Mucosa of descending colon (tissue), 3 donors: ENCODE measurements around the gene GMPR2. TPM values are rescaled to one million over a fixed set of nuclear protein-coding genes. Genes with fewer than 3 reads are reported as not detected.

ENCODE experiments used
- ATAC-seq: fragments of 200-7000 bp; cut with Tn5 transposase; one replicate; pipeline ENCODE4 v1.9.1; 2020; ENCODE audit warnings: mild to moderate bottlenecking, moderate library complexity
- DNase-seq, 3 donors: peaks; one replicate each; pipeline ENCODE4 v3.0.0-alpha.2; 2020
- H3K36me3 ChIP-seq: fragments of 200-600 bp; one replicate; pipeline ENCODE4 v1.8.0; 2021; ENCODE audit warnings: low read depth, mild to moderate bottlenecking
- H3K4me1 ChIP-seq: fragments of 200-600 bp; one replicate; pipeline ENCODE4 v1.8.0; 2021; ENCODE audit warnings: low read depth, mild to moderate bottlenecking
- H3K4me3 ChIP-seq: fragments of 200-600 bp; one replicate; pipeline ENCODE4 v1.8.0; 2021; ENCODE audit warnings: mild to moderate bottlenecking
- H3K9me3 ChIP-seq: fragments of 200-600 bp; one replicate; pipeline ENCODE4 v1.8.0; 2021; ENCODE audit warnings: mild to moderate bottlenecking
- intact Hi-C, 2 donors: fragments of 100-400 bp; cut with DNase I in 1 of 2; cut with micrococcal nuclease in 1 of 2; formaldehyde crosslinking; loops; one replicate each; pipeline versions ENCODE4 v1.11.0 to v1.11.1; 2022; cut with DNase I, micrococcal nuclease
- total RNA-seq, 3 donors: library from RNA; stranded (reverse); fragmentation: NEBNext Ultra II Directional in 2 of 3; extraction: Animal tissue kit (Norgen Biotek cat#: 25700) in 2 of 3; gene quantifications; one replicate each; pipeline versions ENCODE4 v1.2.1 to v1.2.4, GENCODE V29; 2021 to 2023
- TF ChIP-seq, protein P1 (sequence below): fragments of 200-600 bp; IDR thresholded peaks from one replicate; pipeline ENCODE4 v1.8.0; 2022; ENCODE audit warnings: antibody characterized with exemption, mild to moderate bottlenecking
- donor health status: DM: no; HTN: no; CAD: no; lungs with moderate emphysema.
- donor health status: DM: no; HTN: no; CAD: no.
- donor health status: DM: no; HTN: yes; CAD: no.

The GMPR2 gene
- total RNA-seq, 3 donors from 2014 or later, result 59.7 to 83.5 (median 61.6) TPM

DNA sequence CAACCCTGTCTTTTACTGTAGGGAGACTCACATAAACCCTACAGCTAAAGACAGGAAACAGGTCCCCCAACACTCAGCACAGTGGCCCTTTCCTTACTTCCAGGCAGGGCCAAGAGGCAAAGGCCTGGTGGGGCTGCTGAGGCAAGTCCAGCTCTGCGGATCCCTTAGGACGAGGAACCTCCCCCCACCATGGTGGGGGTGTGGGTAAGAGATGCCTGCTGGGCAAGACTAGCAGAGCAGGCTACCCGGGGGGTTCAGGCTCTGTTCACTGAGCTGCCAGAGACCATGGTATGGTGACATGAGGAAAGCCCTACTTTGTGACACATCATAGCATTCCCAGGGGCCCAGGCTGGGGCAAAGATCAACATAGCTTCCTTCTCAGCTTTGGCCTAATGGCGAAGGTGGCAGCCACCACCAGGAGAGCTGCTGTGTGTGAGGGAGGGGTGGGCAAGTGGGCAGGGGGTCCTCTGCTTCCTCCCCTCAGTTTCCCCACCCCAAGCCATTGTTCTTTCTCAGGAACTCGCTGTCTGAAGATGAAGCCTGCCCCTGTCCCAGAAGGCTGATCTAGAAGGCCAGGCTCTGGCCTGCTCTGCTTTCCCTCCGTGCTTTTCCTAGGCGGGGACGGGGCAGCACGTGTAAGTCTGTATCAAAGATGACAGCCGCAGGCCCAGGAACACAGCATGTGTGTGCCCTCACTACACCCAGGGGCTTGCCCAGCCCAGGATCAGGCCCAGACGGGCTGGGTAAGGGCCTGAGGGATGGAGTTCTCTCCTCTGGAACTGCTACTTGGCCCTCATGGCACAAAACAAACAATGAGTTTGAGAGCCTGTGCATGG, 19.8 kb downstream of the GMPR2 start:
- H3K4me3 ChIP-seq, result no peak overlapping the region
- ATAC-seq (no peak), DNase-seq (peak in 1 of 3 donors; percentile 12)
- TF ChIP-seq, protein P1, sequence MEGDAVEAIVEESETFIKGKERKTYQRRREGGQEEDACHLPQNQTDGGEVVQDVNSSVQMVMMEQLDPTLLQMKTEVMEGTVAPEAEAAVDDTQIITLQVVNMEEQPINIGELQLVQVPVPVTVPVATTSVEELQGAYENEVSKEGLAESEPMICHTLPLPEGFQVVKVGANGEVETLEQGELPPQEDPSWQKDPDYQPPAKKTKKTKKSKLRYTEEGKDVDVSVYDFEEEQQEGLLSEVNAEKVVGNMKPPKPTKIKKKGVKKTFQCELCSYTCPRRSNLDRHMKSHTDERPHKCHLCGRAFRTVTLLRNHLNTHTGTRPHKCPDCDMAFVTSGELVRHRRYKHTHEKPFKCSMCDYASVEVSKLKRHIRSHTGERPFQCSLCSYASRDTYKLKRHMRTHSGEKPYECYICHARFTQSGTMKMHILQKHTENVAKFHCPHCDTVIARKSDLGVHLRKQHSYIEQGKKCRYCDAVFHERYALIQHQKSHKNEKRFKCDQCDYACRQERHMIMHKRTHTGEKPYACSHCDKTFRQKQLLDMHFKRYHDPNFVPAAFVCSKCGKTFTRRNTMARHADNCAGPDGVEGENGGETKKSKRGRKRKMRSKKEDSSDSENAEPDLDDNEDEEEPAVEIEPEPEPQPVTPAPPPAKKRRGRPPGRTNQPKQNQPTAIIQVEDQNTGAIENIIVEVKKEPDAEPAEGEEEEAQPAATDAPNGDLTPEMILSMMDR, result no peak
- intact Hi-C loops, result no loop called here
- no peaks in the 10 kb centered on the region for H3K9me3 ChIP-seq
- H3K4me1 ChIP-seq, result no peaks in the 10 kb centered on the region
- no peaks in the 10 kb centered on the region for H3K36me3 ChIP-seq

GRCh38 chr14:24253936-24254335, 21.2 kb downstream of the GMPR2 start:
- TF ChIP-seq, protein P1, result no peak
- H3K9me3 ChIP-seq, result no peaks in the 10 kb centered on the region
- no peak for ATAC-seq
- peak in 1 of 3 donors; percentile 10 for DNase-seq
- intact Hi-C loops, result no loop called here
- no peaks in the 10 kb centered on the region for H3K36me3 ChIP-seq
- H3K4me3 ChIP-seq, result no peak overlapping the region
- H3K4me1 ChIP-seq, result no peaks in the 10 kb centered on the region

GRCh38 chr14:24254630-24255392, 22.1 kb downstream of the GMPR2 start:
- Histone ChIP-seq H3K4me1 (no peaks in the 10 kb centered on the region), H3K9me3 (no peaks in the 10 kb centered on the region), H3K36me3 (no peaks in the 10 kb centered on the region), H3K4me3 (no peak overlapping the region)
- ATAC-seq, result no peak
- peak in 2 of 3 donors; percentile 11 to 30 for DNase-seq
- intact Hi-C loops, result no loop called here
- TF ChIP-seq, protein P1, result no peak

- no peak overlapping the region for H3K4me3 ChIP-seq
- intact Hi-C loops, result no loop called here
- DNase-seq, result peak in 1 of 3 donors; percentile 17
- ATAC-seq, result no peak
- H3K9me3 ChIP-seq, result no peaks in the 10 kb centered on the region
- no peaks in the 10 kb centered on the region for H3K36me3 ChIP-seq
- no peaks in the 10 kb centered on the region for H3K4me1 ChIP-seq
- TF ChIP-seq, protein P1, result no peak
These were observed 22.7 kb downstream of the GMPR2 start for GRCh38 chr14:24255438-24255837.

GRCh38 chr14:24255931-24256711, 23.4 kb downstream of the GMPR2 start:
- peak in 1 of 3 donors; percentile 15 for DNase-seq
- TF ChIP-seq, protein P1, result no peak
- Histone ChIP-seq H3K9me3 (no peaks in the 10 kb centered on the region), H3K4me3 (no peak overlapping the region), H3K36me3 (no peaks in the 10 kb centered on the region), H3K4me1 (no peaks in the 10 kb centered on the region)
- intact Hi-C loops, result no loop called here
- ATAC-seq, result no peak
